WTC11 (cell line): Measurements from ENCODE around the gene MAP1B. TPM values are rescaled to one million over a fixed set of nuclear protein-coding genes. Genes with fewer than 3 reads are reported as not detected.
A peak's percentile ranks its signal among the peaks of the same experiment; 100 is the strongest.

Experiments used
- ATAC-seq: fragments of 200-7000 bp; cut with Tn5 transposase; 2 replicates; pipeline ENCODE4 v1.10.0; 2021; ENCODE audit warnings: mild to moderate bottlenecking, moderate library complexity
- CTCF ChIA-PET: fragments of 300-600 bp; sonication (Branson Sonifier 250); formaldehyde crosslinking; loops from one replicate; lab custom pipeline; 2021; ENCODE audit warnings: antibody characterized with exemption; lab: Charles Lee
- POLR2A ChIA-PET: fragments of 350-600 bp; sonication (Branson Sonifier 250); formaldehyde crosslinking; loops from one replicate; lab custom pipeline; 2021; ENCODE audit warnings: antibody characterized with exemption; lab: Charles Lee
- DNase-seq: peaks from one replicate; pipeline ENCODE4 v3.0.0; 2021; ENCODE audit warnings: low spot score
- H3K27ac Mint-ChIP-seq: 2 replicates; pipeline ENCODE4 v1.8.0; 2021; ENCODE audit warnings: mixed read lengths
- H3K27me3 Mint-ChIP-seq: 2 replicates; pipeline ENCODE4 v1.8.0; 2021; ENCODE audit warnings: low read depth, mild to moderate bottlenecking, moderate library complexity, mixed read lengths
- H3K36me3 Mint-ChIP-seq: 2 replicates; pipeline ENCODE4 v1.8.0; 2021; ENCODE audit warnings: mixed read lengths
- H3K4me1 Mint-ChIP-seq: 2 replicates; pipeline ENCODE4 v1.8.0; 2022; ENCODE audit warnings: mixed read lengths
- H3K4me3 Mint-ChIP-seq: 2 replicates; pipeline ENCODE4 v1.8.0; 2021; ENCODE audit warnings: mild to moderate bottlenecking, moderate library complexity, mixed read lengths
- H3K9me3 Mint-ChIP-seq: 2 replicates; pipeline ENCODE4 v1.8.0; 2021; ENCODE audit warnings: mixed read lengths
- ARID4B ChIP-seq: sonication (generic); formaldehyde crosslinking; IDR thresholded peaks from 2 replicates; pipeline ENCODE4 v1.8.0; 2023; ENCODE audit warnings: missing genetic modification reagents, mild to moderate bottlenecking, borderline replicate concordance
- CTCF ChIP-seq: fragments of 200-600 bp; IDR thresholded peaks from 2 replicates; pipeline ENCODE4 v1.8.0; 2022; ENCODE audit warnings: antibody characterized with exemption
- E2F4 ChIP-seq: sonication (generic); formaldehyde crosslinking; IDR thresholded peaks from 2 replicates; pipeline ENCODE4 v1.8.1; 2022; ENCODE audit warnings: low read depth, mild to moderate bottlenecking, moderate library complexity, missing genetic modification reagents, borderline replicate concordance
- ELF4 ChIP-seq: sonication (generic); formaldehyde crosslinking; IDR thresholded peaks from 2 replicates; pipeline ENCODE4 v1.8.1; 2022; ENCODE audit warnings: low read depth, mild to moderate bottlenecking, moderate library complexity, missing genetic modification reagents
- ERG ChIP-seq: fragments of 250-450 bp; sonication (Bioruptor Pico); IDR thresholded peaks from 2 replicates; pipeline ENCODE4 v1.8.0; 2021; ENCODE audit warnings: mild to moderate bottlenecking
- HMGA2 ChIP-seq: fragments of 250-450 bp; sonication (Bioruptor Pico); IDR thresholded peaks from 2 replicates; pipeline ENCODE4 v1.4.0; 2021; ENCODE audit warnings: mild to moderate bottlenecking, moderate library complexity
- JUN ChIP-seq: sonication (generic); formaldehyde crosslinking; IDR thresholded peaks from 2 replicates; pipeline ENCODE4 v1.8.0; 2023; ENCODE audit warnings: mild to moderate bottlenecking, missing genetic modification reagents
- MYBL2 ChIP-seq: sonication (generic); formaldehyde crosslinking; IDR thresholded peaks from 2 replicates; pipeline ENCODE4 v1.8.1; 2023; ENCODE audit warnings: mild to moderate bottlenecking, moderate library complexity, missing genetic modification reagents
- RELA ChIP-seq: sonication (generic); formaldehyde crosslinking; IDR thresholded peaks from 2 replicates; pipeline ENCODE4 v1.8.1; 2022; ENCODE audit warnings: missing genetic modification reagents, mild to moderate bottlenecking, borderline replicate concordance
- SP1 ChIP-seq: sonication (generic); formaldehyde crosslinking; conservative IDR thresholded peaks from 2 replicates; pipeline ENCODE4 v1.8.1; 2022; ENCODE audit warnings: missing genetic modification reagents
- TCF7 ChIP-seq: sonication (generic); formaldehyde crosslinking; IDR thresholded peaks from 2 replicates; pipeline ENCODE4 v1.8.0; 2022; ENCODE audit warnings: mild to moderate bottlenecking, low read depth, missing genetic modification reagents, moderate library complexity
- ZNF121 ChIP-seq: sonication (generic); formaldehyde crosslinking; IDR thresholded peaks from 2 replicates; pipeline ENCODE4 v1.8.0; 2023; ENCODE audit warnings: missing genetic modification reagents
- ZNF232 ChIP-seq: sonication (generic); formaldehyde crosslinking; IDR thresholded peaks from 2 replicates; pipeline ENCODE4 v1.8.0; 2022; ENCODE audit warnings: mild to moderate bottlenecking, missing genetic modification reagents
- ZNF281 ChIP-seq: sonication (generic); formaldehyde crosslinking; IDR thresholded peaks from 2 replicates; pipeline ENCODE4 v1.8.0; 2023; ENCODE audit warnings: mild to moderate bottlenecking, missing genetic modification reagents
- total RNA-seq: library from RNA; stranded (reverse); gene quantifications from 3 replicates; pipeline ENCODE4 v1.2.3, GENCODE V29; 2021
- TF ChIP-seq, protein P1 (sequence below): sonication (generic); formaldehyde crosslinking; IDR thresholded peaks from 2 replicates; pipeline ENCODE4 v1.8.0; 2022; ENCODE audit warnings: mild to moderate bottlenecking, missing genetic modification reagents
- TF ChIP-seq, protein P2 (sequence below): sonication (generic); formaldehyde crosslinking; IDR thresholded peaks from 2 replicates; pipeline ENCODE4 v1.8.0; 2022; ENCODE audit warnings: mild to moderate bottlenecking, missing genetic modification reagents
- TF ChIP-seq, protein P3 (sequence below): fragments of 250-450 bp; sonication (Bioruptor Pico); IDR thresholded peaks from 2 replicates; pipeline ENCODE4 v2.1.2; 2022; ENCODE audit warnings: mild to moderate bottlenecking, moderate library complexity
- TF ChIP-seq, protein P4 (sequence below): fragments of 250-450 bp; sonication (Bioruptor Pico); conservative IDR thresholded peaks from 2 replicates; pipeline ENCODE4 v1.9.0; 2021; ENCODE audit warnings: mild to moderate bottlenecking

MAP1B gene
- total RNA-seq, 1 experiment from 2014 or later = 95.0 TPM

GRCh38 chr5:72157625-72157962 is 50.3 kb downstream of the MAP1B start:
- no peak for DNase-seq
- Mint-ChIP-seq H3K4me1 (peaks cover 43% of the 10 kb centered on the region), H3K27ac (0 out of 2 replicates have a peak overlapping the region, but pooled peaks have one; percentile 50), H3K4me3 (no peak overlapping the region), H3K27me3 (no peaks in the 10 kb centered on the region), H3K36me3 (no peaks in the 10 kb centered on the region), H3K9me3 (no peaks in the 10 kb centered on the region)
- ChIA-PET POLR2A (no interaction called here), CTCF (interaction anchor here (0.6 kb wide), 1 partner anchor 262 kb away, joined by 5 read pairs; no protein-coding TSS in a partner anchor)
- TF ChIP-seq TCF7 (CRISPR knock-in tag) = no peak
- TF ChIP-seq ERG (CRISPR knock-in tag) = no peak
- no peak for ATAC-seq

GRCh38 chr5:72159501-72159911 is 52.2 kb downstream of the MAP1B start:
- H3K9me3 Mint-ChIP-seq = no peaks in the 10 kb centered on the region
- no peaks in the 10 kb centered on the region for H3K36me3 Mint-ChIP-seq
- no peaks in the 10 kb centered on the region for H3K27me3 Mint-ChIP-seq
- no peak overlapping the region for H3K27ac Mint-ChIP-seq
- CTCF ChIA-PET = no interaction called here
- peaks cover 30% of the 10 kb centered on the region for H3K4me1 Mint-ChIP-seq
- H3K4me3 Mint-ChIP-seq = no peak overlapping the region
- DNase-seq (no peak), ATAC-seq (no peak)
- POLR2A ChIA-PET = interaction anchor here (0.5 to 0.6 kb wide), 2 partner anchors 22 to 329 kb away, joined by 3 read pairs; no protein-coding TSS in a partner anchor
- TF ChIP-seq ELF4 (no peak), E2F4 (CRISPR knock-in tag) (no peak), ZNF281 (no peak), CTCF (no peak), ARID4B (CRISPR knock-in tag) (no peak), SP1 (no peak), RELA (CRISPR knock-in tag) (no peak), JUN (CRISPR knock-in tag) (no peak), HMGA2 (CRISPR knock-in tag) (no peak), ZNF232 (CRISPR knock-in tag) (no peak), ZNF121 (CRISPR knock-in tag) (no peak), MYBL2 (CRISPR knock-in tag) (no peak)
- TF ChIP-seq, protein P1, sequence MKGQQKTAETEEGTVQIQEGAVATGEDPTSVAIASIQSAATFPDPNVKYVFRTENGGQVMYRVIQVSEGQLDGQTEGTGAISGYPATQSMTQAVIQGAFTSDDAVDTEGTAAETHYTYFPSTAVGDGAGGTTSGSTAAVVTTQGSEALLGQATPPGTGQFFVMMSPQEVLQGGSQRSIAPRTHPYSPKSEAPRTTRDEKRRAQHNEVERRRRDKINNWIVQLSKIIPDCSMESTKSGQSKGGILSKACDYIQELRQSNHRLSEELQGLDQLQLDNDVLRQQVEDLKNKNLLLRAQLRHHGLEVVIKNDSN (CRISPR knock-in tag) = no peak
- TF ChIP-seq, protein P2, sequence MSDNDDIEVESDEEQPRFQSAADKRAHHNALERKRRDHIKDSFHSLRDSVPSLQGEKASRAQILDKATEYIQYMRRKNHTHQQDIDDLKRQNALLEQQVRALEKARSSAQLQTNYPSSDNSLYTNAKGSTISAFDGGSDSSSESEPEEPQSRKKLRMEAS (CRISPR knock-in tag) = no peak
- TF ChIP-seq, protein P3, sequence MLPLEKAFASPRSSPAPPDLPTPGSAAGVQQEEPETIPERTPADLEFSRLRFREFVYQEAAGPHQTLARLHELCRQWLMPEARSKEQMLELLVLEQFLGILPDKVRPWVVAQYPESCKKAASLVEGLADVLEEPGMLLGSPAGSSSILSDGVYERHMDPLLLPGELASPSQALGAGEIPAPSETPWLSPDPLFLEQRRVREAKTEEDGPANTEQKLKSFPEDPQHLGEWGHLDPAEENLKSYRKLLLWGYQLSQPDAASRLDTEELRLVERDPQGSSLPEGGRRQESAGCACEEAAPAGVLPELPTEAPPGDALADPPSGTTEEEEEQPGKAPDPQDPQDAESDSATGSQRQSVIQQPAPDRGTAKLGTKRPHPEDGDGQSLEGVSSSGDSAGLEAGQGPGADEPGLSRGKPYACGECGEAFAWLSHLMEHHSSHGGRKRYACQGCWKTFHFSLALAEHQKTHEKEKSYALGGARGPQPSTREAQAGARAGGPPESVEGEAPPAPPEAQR (CRISPR knock-in tag) = no peak
- TF ChIP-seq, protein P4, sequence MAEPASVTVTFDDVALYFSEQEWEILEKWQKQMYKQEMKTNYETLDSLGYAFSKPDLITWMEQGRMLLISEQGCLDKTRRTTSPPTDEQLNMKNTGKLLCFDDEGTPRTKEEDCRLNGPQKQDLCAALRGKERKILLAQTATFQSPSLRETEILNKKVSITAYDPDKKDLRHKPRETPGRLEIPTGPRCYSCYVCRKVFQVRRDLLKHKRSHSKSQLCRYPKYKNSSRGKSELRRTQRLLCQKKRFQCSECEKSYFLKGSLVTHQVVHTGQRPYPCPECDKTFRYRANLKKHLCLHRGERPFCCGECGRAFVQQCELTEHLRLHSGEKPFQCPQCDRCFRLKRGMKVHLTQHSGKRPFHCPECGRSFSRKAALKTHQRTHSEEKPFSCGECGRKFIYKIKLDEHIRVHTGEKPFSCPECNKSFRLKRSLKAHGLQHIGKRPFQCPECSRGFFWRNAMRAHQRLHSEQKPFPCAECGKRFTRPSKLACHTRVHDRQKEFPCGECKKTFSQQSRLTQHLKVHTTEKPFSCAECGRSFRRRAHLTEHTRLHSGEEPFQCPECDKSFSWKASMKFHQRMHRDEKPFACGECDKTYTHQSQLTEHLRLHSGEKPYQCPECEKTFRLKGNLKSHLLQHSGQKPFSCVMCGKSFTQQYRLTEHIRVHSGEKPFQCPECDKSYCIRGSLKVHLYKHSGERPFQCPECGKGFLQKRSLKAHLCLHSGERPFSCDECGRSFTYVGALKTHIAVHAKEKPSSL (CRISPR knock-in tag) = no peak
